ENCODE measurements around the gene MTG2. TPM values are rescaled to one million over a fixed set of nuclear protein-coding genes. Genes with fewer than 3 reads are reported as not detected.

MTG2 gene
- total and polyA plus RNA-seq, 2 of the 13 experiments (the other 11 are each of a cell fraction or from before 2014, with no cell fraction given), result 20.4 to 37.8 TPM

DNA sequence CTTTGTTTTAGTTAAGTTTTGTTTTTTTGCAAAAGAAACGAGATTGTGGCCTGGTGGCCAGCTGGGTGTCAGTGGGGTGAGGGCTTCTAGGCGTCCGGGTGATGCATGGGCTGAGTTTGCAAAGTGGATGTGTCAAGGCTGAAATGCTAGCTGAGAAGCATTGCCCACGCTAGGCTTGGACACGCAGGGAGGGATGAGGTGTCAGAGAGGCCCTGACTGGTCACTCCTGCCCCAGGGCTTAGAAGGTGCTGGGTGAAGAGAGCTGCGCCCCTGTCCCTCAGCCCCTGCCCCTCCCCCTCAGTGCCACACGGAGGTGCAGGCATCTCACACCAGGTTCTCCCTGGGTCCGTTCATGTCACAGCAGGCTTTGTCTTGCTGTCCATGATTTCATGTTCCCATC, 63.6 kb downstream of the MTG2 start (continued):
- TF ChIP-seq, protein P1, sequence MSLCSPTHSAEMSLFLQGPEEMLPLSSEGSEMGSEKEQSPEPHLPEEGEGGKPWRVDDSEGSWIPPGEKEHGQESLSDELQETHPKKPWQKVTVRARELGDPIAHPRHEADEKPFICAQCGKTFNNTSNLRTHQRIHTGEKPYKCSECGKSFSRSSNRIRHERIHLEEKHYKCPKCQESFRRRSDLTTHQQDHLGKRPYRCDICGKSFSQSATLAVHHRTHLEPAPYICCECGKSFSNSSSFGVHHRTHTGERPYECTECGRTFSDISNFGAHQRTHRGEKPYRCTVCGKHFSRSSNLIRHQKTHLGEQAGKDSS (CRISPR knock-in tag; IDR thresholded peaks at IDR 0.05; ENCODE audit: borderline replicate concordance, low read depth), result 0 out of 2 replicates have a peak, but pooled peaks have one; percentile 43
- TF ChIP-seq AHDC1 (CRISPR knock-in tag; IDR thresholded peaks at IDR 0.05; ENCODE audit: borderline replicate concordance) (no peak), ATF7 (IDR thresholded peaks at IDR 0.05) (no peak), ATF7 (CRISPR knock-in tag; IDR thresholded peaks at IDR 0.05) (peak; percentile 28; the same call in 1 of the 2 replicates), ZNF251 (CRISPR knock-in tag; IDR thresholded peaks at IDR 0.05) (no peak), SATB2 (CRISPR knock-in tag; IDR thresholded peaks at IDR 0.05) (no peak)
- TF ChIP-seq, protein P2, sequence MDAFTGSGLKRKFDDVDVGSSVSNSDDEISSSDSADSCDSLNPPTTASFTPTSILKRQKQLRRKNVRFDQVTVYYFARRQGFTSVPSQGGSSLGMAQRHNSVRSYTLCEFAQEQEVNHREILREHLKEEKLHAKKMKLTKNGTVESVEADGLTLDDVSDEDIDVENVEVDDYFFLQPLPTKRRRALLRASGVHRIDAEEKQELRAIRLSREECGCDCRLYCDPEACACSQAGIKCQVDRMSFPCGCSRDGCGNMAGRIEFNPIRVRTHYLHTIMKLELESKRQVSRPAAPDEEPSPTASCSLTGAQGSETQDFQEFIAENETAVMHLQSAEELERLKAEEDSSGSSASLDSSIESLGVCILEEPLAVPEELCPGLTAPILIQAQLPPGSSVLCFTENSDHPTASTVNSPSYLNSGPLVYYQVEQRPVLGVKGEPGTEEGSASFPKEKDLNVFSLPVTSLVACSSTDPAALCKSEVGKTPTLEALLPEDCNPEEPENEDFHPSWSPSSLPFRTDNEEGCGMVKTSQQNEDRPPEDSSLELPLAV (CRISPR knock-in tag; conservative IDR thresholded peaks at IDR 0.05; ENCODE audit: low read depth), result 0 out of 2 replicates have a peak, but pooled peaks have one; percentile 27

Measured in HepG2 (cell line).